Activated T-helper 17 cell treated with anti-CD3 and anti-CD28 coated beads, Interleukin-2, amount 50 U/mL, for 72 hours (primary cell): ENCODE measurements around the gene NNT. TPM values are rescaled to one million over a fixed set of nuclear protein-coding genes. Genes with fewer than 3 reads are reported as not detected.
"Not testable (repeated sequence)": the region's sequence is repeated elsewhere in the genome, so short reads cannot be mapped to it uniquely, and the experiment has no call there.

ENCODE experiments used
- ATAC-seq: fragments of 150-1000 bp; cut with Tn5 transposase; replicated peaks from 2 replicates; pipeline ENCODE4 v1.10.0; 2021; ENCODE audit warnings: mild to moderate bottlenecking, moderate library complexity
- H3K27ac Mint-ChIP-seq: one replicate; pipeline ENCODE4 v1.8.0; 2022; ENCODE audit warnings: mixed read lengths
- H3K27me3 Mint-ChIP-seq: one replicate; pipeline ENCODE4 v1.8.0; 2022; ENCODE audit warnings: mixed read lengths
- H3K36me3 Mint-ChIP-seq: one replicate; pipeline ENCODE4 v1.8.0; 2022; ENCODE audit warnings: low read depth, mild to moderate bottlenecking, mixed read lengths
- H3K4me1 Mint-ChIP-seq: one replicate; pipeline ENCODE4 v1.8.0; 2022; ENCODE audit warnings: mixed read lengths
- H3K4me3 Mint-ChIP-seq: one replicate; pipeline ENCODE4 v1.8.0; 2022; ENCODE audit warnings: mild to moderate bottlenecking, mixed read lengths
- H3K9me3 Mint-ChIP-seq: one replicate; pipeline ENCODE4 v1.8.0; 2022; ENCODE audit warnings: mixed read lengths
- total RNA-seq, 2 donors: library from RNA; stranded (reverse); gene quantifications; one replicate each; pipeline ENCODE4 v1.2.3, GENCODE V29; 2022

The NNT gene
- total RNA-seq, 2 donors from 2014 or later, result 87.5 to 97.2 TPM

DNA sequence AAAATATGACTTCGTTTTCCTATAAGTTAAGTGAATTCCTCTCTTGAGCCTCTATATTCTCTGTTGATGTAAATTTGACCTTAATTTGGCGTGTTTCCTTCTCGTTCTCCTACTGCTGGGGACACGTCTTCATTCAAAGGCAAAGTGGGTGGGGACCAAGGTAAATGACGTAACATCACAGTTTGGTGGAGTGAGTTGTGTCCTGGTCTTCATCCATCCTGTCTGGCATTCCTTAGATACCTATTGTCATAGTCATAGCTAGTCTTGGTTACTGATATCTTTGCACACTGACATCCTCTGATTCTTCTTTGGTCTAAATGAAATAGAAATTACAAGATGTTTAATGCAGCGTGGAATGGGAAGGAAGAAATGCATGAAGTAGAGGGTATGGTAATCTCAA is 108.5 kb downstream of the NNT start:
- Mint-ChIP-seq H3K36me3 (peaks cover 3% of the 10 kb centered on the region), H3K9me3 (no peaks in the 10 kb centered on the region), H3K27ac (no peak overlapping the region), H3K4me1 (peaks cover 6% of the 10 kb centered on the region), H3K4me3 (no peak overlapping the region), H3K27me3 (no peaks in the 10 kb centered on the region)
- ATAC-seq, result no peak

DNA sequence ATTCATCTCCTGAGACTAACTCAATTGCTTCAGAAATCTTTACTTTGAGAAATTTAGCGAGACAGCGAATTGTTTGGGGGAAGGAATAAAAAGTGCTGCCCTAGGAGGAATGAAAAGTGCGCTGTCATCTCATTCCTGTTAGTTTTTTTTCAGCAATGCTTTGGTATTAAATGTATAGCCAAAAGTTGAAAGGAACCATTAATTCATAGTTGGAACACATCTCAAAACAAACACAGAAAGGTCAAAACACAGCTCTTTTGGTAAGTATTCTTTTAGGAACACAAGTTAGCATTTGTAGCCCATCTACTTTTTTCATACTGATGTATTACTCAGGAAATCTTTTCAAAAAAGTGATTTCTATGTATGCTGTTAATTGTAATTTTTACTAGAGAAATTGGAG is 109.1 kb downstream of the NNT start:
- Mint-ChIP-seq H3K36me3 (no peaks in the 10 kb centered on the region), H3K4me1 (peaks cover 6% of the 10 kb centered on the region), H3K4me3 (no peak overlapping the region), H3K27me3 (no peaks in the 10 kb centered on the region), H3K27ac (no peak overlapping the region), H3K9me3 (no peaks in the 10 kb centered on the region)
- no peak for ATAC-seq

DNA sequence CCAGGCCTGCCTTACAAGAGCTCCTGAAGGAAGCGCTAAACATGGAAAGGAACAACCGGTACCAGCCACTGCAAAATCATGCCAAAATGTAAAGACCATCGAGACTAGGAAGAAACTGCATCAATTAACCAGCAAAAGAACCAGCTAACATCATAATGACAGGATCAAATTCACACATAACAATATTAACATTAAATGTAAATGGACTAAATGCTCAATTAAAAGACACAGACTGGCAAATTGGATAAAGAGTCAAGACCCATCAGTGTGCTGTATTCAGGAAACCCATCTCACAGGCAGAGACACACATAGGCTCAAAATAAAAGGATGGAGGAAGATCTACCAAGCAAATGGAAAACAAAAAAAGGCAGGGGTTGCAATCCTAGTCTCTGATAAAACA is 116.8 kb downstream of the NNT start:
- not testable (repeated sequence) for H3K4me1 Mint-ChIP-seq, H3K36me3 Mint-ChIP-seq, H3K27ac Mint-ChIP-seq, H3K9me3 Mint-ChIP-seq, H3K27me3 Mint-ChIP-seq, ATAC-seq, H3K4me3 Mint-ChIP-seq

DNA sequence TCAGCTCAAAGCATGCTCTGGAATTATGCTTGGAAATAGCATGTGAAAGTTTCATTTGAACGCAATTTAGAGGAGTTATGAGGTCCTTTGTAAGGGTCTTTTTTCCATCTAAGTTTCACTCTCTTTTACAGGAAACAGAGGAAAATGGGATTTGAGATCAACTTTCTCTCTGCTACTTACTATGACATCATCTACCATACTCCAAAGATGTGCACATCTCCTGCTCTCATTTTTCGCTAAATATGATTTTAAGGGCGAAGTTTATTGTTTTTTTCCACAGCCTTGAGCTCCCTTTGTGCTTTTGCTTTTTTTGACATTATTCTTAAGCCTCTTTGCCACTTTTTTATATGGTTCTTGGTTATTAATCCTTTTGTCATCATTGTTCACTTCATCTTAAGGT is 125.6 kb downstream of the NNT start:
- H3K36me3 Mint-ChIP-seq, result no peaks in the 10 kb centered on the region
- H3K4me3 Mint-ChIP-seq, result no peak overlapping the region
- H3K9me3 Mint-ChIP-seq, result no peaks in the 10 kb centered on the region
- H3K27ac Mint-ChIP-seq, result no peak overlapping the region
- H3K27me3 Mint-ChIP-seq, result peaks cover 17% of the 10 kb centered on the region
- no peaks in the 10 kb centered on the region for H3K4me1 Mint-ChIP-seq
- no peak for ATAC-seq

DNA sequence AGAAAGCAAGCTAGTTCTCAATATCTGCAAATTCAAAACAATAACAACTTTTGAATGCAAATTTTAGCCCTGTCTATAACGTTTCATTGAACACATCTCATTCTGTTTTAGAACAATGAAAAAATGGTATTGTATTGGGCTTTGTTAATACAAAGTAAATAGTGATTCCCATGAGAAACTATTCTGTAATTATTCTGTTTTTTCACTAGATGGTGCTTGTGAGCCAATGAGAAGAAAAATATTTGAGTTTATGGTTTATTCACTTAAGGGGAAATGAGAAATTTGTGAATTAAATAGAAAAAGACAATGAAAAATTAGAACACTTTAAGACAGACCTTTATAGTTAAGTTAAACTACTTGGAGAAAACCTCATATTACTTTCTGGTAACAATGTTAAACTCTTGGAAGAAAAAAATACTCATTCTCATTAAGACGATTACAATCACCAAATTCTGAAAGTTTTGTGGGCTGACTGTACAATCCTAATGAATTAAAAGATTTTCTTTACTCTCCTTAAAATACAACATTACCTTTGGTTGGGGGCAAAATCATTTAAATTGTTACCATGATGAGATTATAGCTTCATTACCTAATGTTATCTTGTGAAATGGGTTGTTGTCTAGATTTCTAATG is 127.0 kb downstream of the NNT start:
- no peak overlapping the region for H3K27ac Mint-ChIP-seq
- no peak overlapping the region for H3K4me3 Mint-ChIP-seq
- peaks cover 17% of the 10 kb centered on the region for H3K27me3 Mint-ChIP-seq
- ATAC-seq, result no peak
- no peaks in the 10 kb centered on the region for H3K4me1 Mint-ChIP-seq
- no peaks in the 10 kb centered on the region for H3K9me3 Mint-ChIP-seq
- H3K36me3 Mint-ChIP-seq, result no peaks in the 10 kb centered on the region

DNA sequence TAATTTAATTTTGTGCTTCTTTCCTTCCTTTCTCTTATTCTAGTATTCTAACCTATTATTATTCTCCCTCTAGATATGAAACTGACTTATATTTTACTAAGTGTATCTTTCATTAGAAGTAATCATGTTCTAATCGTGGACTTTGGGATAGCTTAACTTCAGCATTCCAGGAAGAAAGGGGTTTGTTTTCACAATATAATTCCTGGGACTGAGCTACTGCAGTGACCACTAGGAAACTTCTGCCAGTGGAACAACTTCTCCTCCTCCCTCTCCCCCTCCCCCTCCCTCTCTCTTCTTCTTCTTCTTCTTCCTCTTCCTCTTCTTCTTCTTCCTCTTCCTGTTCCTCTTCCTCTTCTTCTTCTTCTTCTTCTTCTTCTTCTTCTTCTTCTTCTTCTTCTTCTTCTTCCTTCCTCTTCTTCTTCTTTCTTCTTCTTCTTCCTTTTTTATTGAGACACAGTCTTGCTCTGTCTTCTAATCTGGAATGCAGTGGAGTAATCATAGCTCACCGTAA is 127.9 kb downstream of the NNT start:
- Mint-ChIP-seq H3K27me3 (peaks cover 17% of the 10 kb centered on the region), H3K4me1 (no peaks in the 10 kb centered on the region), H3K4me3 (no peak overlapping the region), H3K27ac (no peak overlapping the region), H3K36me3 (no peaks in the 10 kb centered on the region), H3K9me3 (no peaks in the 10 kb centered on the region)
- ATAC-seq, result no peak

DNA sequence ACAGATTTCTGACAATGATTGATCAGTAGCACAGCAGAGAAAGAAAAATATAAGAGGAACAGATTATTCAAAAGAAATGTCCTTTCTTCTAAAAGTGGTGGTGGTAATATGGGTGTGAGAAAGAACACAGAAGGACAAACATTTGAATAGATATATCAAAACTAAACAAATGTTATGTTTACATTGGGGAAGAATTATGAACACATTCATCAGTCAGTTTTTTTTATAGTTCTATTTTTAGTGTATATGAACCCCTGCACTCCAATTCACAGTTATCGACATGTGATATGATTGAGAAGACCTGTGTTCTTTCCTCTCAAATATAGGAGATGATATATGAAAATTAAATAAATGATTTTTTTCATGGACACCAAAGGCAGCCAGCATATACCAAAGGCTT is 128.6 kb downstream of the NNT start:
- no peak for ATAC-seq
- no peaks in the 10 kb centered on the region for H3K9me3 Mint-ChIP-seq
- peaks cover 17% of the 10 kb centered on the region for H3K27me3 Mint-ChIP-seq
- no peaks in the 10 kb centered on the region for H3K4me1 Mint-ChIP-seq
- H3K27ac Mint-ChIP-seq, result no peak overlapping the region
- H3K4me3 Mint-ChIP-seq, result no peak overlapping the region
- H3K36me3 Mint-ChIP-seq, result no peaks in the 10 kb centered on the region

DNA sequence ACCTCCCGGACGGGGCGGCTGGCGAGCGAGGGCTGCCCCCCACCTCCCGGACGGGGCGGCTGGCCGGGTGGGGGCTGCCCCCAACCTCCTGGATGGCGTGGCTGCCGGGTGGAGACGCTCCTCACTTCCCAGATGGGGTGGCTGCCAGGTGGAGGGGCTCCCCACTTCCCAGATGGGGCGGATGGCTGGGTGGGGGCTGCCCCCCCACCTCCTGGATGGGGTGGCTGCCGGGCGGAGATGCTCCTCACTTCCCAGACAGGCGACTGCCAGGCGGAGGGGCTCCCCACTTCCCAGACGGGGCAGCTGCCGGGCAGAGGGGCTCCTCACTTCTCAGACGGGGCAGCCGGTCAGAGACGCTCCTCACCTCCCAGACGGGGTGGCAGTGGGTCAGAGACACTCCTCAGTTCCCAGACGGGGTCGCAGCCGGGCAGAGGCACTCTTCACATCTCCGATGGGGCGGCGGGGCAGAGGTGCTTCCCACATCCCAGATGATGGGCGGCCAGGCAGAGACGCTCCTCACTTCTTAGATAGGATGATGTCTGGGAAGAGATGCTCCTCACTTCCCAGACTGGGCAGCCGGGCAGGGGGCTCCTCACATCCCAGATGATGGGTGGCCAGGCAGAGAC is 143.1 kb downstream of the NNT start:
- ATAC-seq, H3K36me3 Mint-ChIP-seq, H3K27ac Mint-ChIP-seq, H3K9me3 Mint-ChIP-seq, H3K4me1 Mint-ChIP-seq, H3K4me3 Mint-ChIP-seq, H3K27me3 Mint-ChIP-seq: not testable (repeated sequence)

DNA sequence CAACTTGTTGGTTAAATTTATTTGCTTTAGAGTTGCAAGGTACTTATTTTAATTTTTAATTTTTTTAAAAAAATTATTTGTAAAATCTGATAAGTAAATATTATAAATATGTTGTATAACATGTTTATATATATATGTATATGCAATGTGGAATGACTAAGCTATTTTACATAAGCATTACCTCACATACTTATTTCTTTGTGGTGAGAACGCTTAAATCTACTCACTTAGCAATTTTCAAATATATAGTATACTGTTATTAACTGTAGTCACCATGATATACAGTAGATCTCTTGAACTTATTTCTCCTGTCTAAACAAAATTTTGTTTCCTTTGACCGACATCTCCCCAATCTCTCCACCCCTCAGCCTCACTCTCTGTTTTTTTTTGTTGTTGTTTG is 147.8 kb downstream of the NNT start:
- Mint-ChIP-seq H3K36me3 (no peaks in the 10 kb centered on the region), H3K27me3 (no peaks in the 10 kb centered on the region), H3K27ac (no peak overlapping the region), H3K9me3 (no peaks in the 10 kb centered on the region), H3K4me1 (no peaks in the 10 kb centered on the region), H3K4me3 (no peak overlapping the region)
- no peak for ATAC-seq

DNA sequence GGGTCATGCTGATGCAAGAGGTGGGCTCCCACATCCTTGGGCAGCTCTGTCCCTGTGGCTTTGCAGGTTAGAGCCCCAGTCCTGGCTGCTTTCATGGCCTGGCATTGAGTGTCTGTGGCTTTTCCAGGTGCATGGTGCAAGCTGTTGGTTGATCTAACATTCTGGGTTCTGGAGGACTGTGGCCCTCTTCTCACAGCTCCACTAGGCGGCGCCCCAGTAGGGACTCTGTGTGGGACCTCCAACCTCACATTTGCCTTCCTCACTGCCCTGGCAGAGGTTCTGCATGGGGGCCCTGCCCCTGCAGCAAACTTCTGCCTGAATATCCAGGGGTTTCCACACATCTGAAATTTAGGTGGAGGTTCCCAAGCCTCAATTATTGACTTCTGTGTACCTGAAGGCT is 150.1 kb downstream of the NNT start:
- H3K4me3 Mint-ChIP-seq, result no peak overlapping the region
- no peak overlapping the region for H3K27ac Mint-ChIP-seq
- H3K4me1 Mint-ChIP-seq, result no peaks in the 10 kb centered on the region
- peaks cover 6% of the 10 kb centered on the region for H3K9me3 Mint-ChIP-seq
- H3K27me3 Mint-ChIP-seq, result peaks cover 3% of the 10 kb centered on the region
- H3K36me3 Mint-ChIP-seq, result no peaks in the 10 kb centered on the region
- ATAC-seq, result no peak

Other genes with a start within 250 kb of the NNT start
- gene CCL28, start 190.8 kb upstream of the NNT start, total RNA-seq, result 10 to 100 TPM; 11.4 to 22.8 TPM
- 10 to 100 TPM in 1 of 2 donors, 1 to 10 TPM in 1; 9.5 to 14.6 TPM for gene TMEM267, start 119.3 kb upstream of the NNT start, total RNA-seq
- 10 to 100 TPM in 1 of 2 donors, 1 to 10 TPM in 1; 7.7 to 11.7 TPM for gene C5orf34, start 88.0 kb upstream of the NNT start, total RNA-seq
- 10 to 100 TPM; 28.3 to 43.6 TPM for gene PAIP1, start 46.1 kb upstream of the NNT start, total RNA-seq